Astrocyte (in vitro differentiated cells and primary cell): ENCODE results near the gene ATG4A.

Experiments
- EZH2 ChIP-seq: IDR thresholded peaks from 2 replicates; pipeline ENCODE4 v1.6.1; 2012; ENCODE audit warnings: mild to moderate bottlenecking, low read length, inconsistent platforms; ENCODE audit not compliant: insufficient read depth
- TF ChIP-seq, protein P1 (sequence below): IDR thresholded peaks from 2 replicates; pipeline ENCODE4 v1.5.1; 2011; ENCODE audit warnings: low read depth, mild to moderate bottlenecking, inconsistent platforms, low read length, moderate library complexity; ENCODE audit not compliant: insufficient read depth

DNA sequence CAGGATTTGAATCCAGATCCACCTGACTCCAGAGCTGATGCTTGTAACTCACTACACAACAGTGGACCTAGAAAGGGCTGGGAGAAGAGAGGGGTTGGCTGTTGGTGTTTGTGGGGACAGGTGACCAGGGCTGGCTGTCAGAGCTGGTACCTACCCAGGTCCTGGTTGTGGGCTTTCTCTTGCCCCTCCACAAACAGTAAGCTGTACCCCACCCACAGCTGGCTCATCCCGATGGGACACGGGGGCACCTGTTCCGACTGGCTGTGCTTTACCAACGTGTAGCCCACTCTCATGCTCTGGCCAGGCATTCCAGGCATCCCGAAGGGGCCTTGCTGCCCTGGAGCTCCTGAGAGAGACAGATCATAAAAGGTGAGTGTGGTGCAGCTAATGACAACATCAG, 68.7 kb downstream of the ATG4A start:
- TF ChIP-seq, protein P1, sequence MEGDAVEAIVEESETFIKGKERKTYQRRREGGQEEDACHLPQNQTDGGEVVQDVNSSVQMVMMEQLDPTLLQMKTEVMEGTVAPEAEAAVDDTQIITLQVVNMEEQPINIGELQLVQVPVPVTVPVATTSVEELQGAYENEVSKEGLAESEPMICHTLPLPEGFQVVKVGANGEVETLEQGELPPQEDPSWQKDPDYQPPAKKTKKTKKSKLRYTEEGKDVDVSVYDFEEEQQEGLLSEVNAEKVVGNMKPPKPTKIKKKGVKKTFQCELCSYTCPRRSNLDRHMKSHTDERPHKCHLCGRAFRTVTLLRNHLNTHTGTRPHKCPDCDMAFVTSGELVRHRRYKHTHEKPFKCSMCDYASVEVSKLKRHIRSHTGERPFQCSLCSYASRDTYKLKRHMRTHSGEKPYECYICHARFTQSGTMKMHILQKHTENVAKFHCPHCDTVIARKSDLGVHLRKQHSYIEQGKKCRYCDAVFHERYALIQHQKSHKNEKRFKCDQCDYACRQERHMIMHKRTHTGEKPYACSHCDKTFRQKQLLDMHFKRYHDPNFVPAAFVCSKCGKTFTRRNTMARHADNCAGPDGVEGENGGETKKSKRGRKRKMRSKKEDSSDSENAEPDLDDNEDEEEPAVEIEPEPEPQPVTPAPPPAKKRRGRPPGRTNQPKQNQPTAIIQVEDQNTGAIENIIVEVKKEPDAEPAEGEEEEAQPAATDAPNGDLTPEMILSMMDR = no peak
- TF ChIP-seq EZH2 = no peak
